ENCODE results near the gene GABRQ.

- TF ChIP-seq CTCF (IDR thresholded peaks at IDR 0.05), result no peak
- TF ChIP-seq POLR2A (IDR thresholded peaks at IDR 0.05), result no peak
Observed at GRCh38 chrX:152656890-152657289, 19.2 kb downstream of the GABRQ start.
